WERI-Rb-1 (cell line): ENCODE data around the gene BEAN1.

Source experiments
- DNase-seq: peaks from one replicate; pipeline ENCODE4 v3.0.0-alpha.2; 2020
- H3K27ac ChIP-seq: fragments of 250-450 bp; sonication (Bioruptor Pico); 2 replicates; pipeline ENCODE4 v1.5.1; 2020; ENCODE audit warnings: mild to moderate bottlenecking, moderate library complexity
- H3K27me3 ChIP-seq: fragments of 250-450 bp; sonication (Bioruptor Pico); 2 replicates; pipeline ENCODE4 v1.5.1; 2021; ENCODE audit warnings: mild to moderate bottlenecking, low read depth, moderate library complexity; ENCODE audit not compliant: insufficient read depth, severe bottlenecking
- H3K36me3 ChIP-seq: fragments of 250-450 bp; sonication (Bioruptor Pico); 2 replicates; pipeline ENCODE4 v1.5.1; 2020; ENCODE audit warnings: mild to moderate bottlenecking, moderate library complexity
- H3K4me3 ChIP-seq: 2 replicates; pipeline ENCODE4 v1.5.1; 2011; ENCODE audit warnings: low read depth, mild to moderate bottlenecking, control low read depth, low read length
- H3K9me3 ChIP-seq: fragments of 250-450 bp; sonication (Bioruptor Pico); 2 replicates; pipeline ENCODE4 v1.5.1; 2021; ENCODE audit warnings: mild to moderate bottlenecking, moderate library complexity; ENCODE audit not compliant: severe bottlenecking
- TF ChIP-seq, protein P1 (sequence below): IDR thresholded peaks from 2 replicates; pipeline ENCODE4 v1.5.1; 2011; ENCODE audit warnings: low read depth, mild to moderate bottlenecking, control low read depth, inconsistent platforms, low read length

BEAN1 gene

DNA sequence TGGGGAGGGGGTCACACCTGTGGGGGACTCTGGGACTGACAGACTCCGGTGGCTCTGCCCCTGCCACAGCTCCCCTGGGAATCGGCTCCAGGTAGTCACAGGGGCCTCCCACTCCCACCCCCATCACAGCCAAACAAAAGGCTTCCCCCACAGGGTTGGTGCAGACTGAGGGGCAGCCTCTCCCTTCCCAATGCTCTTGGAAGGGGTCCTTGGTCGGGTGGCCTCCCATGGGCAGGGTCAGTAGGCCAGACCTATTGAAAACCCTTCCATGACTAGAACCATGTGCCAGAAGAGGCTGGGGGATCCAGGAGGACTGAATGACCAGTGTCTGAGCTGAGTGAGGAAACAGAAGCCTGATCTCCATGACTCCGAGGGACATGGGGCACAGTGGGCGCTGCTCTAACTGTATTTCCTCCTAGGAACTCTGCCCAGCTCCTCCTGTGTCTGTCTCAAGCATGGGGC, 94.2 kb downstream of the BEAN1 start:
- no peak overlapping the region for H3K27ac ChIP-seq
- no peaks in the 10 kb centered on the region for H3K27me3 ChIP-seq

DNA sequence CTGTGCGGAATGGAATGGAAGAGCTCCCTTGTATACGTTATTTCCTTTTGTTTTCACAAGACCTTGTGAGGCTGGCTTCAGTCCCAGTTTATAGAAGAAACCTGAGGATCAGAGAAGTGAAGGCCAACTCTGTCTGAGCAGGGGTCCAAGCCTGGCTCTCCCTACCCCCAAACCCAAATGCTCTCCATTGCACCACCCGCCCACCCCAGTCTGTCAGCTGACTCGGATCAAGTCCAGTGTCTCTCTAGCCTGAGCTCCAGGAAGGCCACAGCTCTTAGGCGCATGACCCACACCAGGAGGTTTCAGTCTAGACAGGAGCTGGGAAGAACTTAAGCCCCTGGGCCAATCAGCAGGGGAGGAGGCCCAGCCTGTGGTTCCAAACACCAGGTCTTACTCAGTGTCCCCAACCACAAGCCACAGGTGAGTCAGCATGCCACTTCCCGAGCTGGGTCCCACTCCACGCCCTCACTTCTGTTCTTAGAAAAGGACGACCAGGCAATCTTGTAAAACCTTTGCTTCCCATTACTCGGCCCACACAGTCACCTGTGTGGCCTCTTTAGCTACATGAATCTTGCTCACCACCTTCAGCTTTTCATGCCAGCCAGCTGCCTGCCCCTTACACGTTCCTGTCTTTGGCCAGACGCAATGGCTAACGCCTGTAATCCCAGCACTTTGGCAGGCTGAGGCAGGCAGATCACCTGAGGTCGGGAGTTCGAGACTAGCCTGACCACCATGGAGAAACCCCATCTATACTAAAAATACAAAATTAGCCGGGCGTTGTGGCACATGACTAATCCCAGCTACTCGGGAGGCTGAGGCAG, 95.1 kb downstream of the BEAN1 start:
- Histone ChIP-seq H3K4me3 (no peak overlapping the region), H3K27ac (no peak overlapping the region), H3K36me3 (no peaks in the 10 kb centered on the region), H3K9me3 (no peaks in the 10 kb centered on the region), H3K27me3 (no peaks in the 10 kb centered on the region)
- DNase-seq = no peak
- TF ChIP-seq, protein P1, sequence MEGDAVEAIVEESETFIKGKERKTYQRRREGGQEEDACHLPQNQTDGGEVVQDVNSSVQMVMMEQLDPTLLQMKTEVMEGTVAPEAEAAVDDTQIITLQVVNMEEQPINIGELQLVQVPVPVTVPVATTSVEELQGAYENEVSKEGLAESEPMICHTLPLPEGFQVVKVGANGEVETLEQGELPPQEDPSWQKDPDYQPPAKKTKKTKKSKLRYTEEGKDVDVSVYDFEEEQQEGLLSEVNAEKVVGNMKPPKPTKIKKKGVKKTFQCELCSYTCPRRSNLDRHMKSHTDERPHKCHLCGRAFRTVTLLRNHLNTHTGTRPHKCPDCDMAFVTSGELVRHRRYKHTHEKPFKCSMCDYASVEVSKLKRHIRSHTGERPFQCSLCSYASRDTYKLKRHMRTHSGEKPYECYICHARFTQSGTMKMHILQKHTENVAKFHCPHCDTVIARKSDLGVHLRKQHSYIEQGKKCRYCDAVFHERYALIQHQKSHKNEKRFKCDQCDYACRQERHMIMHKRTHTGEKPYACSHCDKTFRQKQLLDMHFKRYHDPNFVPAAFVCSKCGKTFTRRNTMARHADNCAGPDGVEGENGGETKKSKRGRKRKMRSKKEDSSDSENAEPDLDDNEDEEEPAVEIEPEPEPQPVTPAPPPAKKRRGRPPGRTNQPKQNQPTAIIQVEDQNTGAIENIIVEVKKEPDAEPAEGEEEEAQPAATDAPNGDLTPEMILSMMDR = no peak

More for the DNA sequence above, 94.2 kb downstream of the BEAN1 start:
- Histone ChIP-seq H3K9me3 (no peaks in the 10 kb centered on the region), H3K36me3 (no peaks in the 10 kb centered on the region), H3K4me3 (no peak overlapping the region)
- TF ChIP-seq, protein P1 = no peak
- no peak for DNase-seq

DNA sequence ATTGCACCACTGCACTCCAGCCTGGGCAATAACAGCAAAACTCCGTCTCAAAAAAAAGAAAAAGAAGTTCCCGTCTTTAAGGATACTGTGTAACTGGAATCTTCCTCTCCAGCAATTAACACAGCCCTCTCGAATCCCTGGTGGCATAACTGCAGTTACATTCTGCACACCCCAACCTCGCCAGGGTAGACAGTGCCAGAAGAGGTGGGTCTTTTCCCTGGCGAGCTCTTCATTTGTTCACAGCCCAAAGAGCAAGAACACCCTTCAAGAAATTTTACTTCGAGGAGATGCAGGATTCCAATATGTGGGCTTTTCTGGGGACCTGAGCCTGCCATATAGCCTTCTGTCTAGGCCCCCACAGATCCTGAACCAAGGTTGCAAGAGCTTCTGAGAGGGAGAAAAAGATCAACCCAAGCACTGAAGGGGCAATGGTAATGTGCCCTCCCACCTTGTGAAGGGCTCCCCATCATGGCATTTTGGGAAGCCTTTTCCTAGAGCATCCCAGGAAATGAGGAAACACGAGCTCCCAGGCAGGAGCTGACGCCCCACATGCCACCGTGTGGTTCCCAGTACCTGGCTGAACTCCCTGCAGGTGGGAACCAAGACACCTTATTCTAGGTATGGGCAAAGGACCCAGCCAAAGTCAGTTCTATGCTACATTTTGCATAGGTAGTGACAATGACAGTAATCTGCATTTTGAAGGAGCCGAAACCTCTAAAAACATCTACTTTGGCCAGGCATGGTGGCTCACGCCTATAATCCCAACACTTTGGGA, 95.9 kb downstream of the BEAN1 start:
- Histone ChIP-seq H3K36me3 (no peaks in the 10 kb centered on the region), H3K27me3 (no peaks in the 10 kb centered on the region), H3K4me3 (no peak overlapping the region), H3K9me3 (no peaks in the 10 kb centered on the region), H3K27ac (no peak overlapping the region)
- TF ChIP-seq, protein P1 = no peak
- DNase-seq = no peak

DNA sequence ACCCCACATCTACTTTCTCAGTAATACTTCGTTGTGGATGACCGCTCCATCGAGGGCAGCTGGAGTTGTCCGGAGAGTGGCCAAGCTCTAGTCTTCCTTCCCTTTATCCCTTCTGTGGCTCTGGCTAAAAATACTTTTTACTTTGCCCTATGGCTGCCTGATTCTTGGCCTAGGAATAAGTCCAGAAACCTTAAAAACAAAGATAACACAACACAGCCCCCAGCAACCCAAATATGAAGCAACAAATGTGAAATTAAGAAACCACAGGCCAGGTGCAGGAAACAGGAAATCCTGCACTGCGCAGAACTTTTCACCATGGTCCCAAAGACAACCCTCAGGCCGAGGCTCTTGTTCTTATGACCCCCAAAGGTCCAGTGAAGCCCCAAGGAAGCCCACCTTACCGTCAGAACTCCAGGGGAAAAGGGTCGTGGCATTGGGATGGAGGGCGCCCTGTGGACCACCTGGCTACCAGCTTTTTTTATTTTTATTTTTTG, 96.8 kb downstream of the BEAN1 start:
- TF ChIP-seq, protein P1 = no peak
- no peak for DNase-seq
- H3K27ac ChIP-seq = no peak overlapping the region

DNA sequence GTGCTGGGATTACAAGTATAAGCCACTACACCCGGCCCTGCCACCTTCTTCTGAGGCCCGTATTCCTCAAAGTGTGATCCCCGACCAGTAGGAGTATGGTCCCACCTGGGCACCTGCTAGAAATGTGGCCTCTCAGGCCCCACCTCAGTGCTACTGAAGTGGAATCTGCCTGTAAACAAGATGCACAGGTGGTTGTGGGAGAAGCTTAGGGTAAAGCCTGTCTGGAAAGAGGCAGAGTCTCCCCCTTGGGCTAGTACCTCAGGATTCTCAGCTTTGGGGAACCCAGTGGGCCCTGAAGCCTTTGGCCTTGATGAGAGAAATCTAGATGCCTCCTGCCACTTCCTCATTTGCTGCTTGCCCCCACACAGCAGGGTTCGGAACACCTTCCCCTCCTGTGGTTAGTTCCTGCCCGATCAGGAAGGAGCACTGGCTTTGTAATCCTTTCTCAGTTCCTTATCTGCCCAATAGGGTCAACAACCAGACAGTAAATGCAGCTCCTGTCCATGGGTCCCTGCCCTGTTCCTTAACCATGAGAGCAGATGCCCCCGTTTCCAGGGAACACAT, 97.6 kb downstream of the BEAN1 start:
- Histone ChIP-seq H3K27ac (no peak overlapping the region), H3K27me3 (no peaks in the 10 kb centered on the region), H3K9me3 (no peaks in the 10 kb centered on the region), H3K36me3 (no peaks in the 10 kb centered on the region; the same call in 1 of the 2 replicates), H3K4me3 (no peak overlapping the region)
- no peak for DNase-seq
- TF ChIP-seq, protein P1 = no peak

More for the DNA sequence above, 96.8 kb downstream of the BEAN1 start:
- no peaks in the 10 kb centered on the region for H3K27me3 ChIP-seq
- H3K36me3 ChIP-seq = no peaks in the 10 kb centered on the region; the same call in 1 of the 2 replicates
- no peaks in the 10 kb centered on the region for H3K9me3 ChIP-seq
- H3K4me3 ChIP-seq = no peak overlapping the region
